ENCODE data around the gene SRRM1.

Gene SRRM1, protein sequence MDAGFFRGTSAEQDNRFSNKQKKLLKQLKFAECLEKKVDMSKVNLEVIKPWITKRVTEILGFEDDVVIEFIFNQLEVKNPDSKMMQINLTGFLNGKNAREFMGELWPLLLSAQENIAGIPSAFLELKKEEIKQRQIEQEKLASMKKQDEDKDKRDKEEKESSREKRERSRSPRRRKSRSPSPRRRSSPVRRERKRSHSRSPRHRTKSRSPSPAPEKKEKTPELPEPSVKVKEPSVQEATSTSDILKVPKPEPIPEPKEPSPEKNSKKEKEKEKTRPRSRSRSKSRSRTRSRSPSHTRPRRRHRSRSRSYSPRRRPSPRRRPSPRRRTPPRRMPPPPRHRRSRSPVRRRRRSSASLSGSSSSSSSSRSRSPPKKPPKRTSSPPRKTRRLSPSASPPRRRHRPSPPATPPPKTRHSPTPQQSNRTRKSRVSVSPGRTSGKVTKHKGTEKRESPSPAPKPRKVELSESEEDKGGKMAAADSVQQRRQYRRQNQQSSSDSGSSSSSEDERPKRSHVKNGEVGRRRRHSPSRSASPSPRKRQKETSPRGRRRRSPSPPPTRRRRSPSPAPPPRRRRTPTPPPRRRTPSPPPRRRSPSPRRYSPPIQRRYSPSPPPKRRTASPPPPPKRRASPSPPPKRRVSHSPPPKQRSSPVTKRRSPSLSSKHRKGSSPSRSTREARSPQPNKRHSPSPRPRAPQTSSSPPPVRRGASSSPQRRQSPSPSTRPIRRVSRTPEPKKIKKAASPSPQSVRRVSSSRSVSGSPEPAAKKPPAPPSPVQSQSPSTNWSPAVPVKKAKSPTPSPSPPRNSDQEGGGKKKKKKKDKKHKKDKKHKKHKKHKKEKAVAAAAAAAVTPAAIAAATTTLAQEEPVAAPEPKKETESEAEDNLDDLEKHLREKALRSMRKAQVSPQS

DNA sequence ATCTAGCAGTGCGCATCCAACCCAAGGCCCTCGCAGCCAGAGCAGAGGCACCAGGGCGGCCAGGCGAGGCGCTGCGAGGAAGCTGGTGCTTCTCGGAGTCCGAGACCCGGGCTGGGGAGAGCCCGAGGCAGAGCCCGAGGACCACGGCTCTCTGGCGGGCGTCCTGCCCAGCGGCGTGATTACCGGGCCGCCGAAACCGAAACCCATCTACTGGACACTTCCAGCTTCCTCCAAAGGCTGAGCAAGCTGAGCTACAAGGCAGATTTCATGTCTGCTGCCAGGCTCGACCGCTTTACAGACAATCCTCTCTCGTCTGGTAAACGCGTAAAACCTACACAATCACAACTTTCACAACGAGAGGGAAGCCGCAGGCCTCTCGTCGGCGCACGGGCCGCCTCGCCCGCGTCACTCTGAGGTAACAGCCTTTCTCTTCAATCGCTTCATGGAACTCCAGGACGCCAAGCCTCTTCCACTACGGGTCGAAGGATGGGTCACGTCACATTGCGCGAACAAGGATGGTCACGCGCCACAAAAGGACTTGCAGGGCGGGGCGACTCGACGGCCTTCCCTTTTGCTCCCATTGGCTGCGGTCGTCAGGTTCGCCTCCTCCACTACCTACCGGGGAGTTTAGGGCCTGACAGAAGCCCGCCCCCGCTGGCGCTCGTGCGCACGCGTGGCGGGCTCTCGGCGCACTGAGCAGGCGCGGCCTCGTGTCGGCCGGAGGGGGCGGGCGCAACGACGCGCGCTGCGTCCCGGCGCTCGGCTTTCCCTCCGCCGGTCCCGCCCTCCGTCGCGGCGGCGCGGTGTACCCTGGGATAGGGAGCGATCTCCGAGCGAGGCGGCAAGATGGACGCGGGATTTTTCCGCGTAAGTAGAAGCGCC lies at the start of gene SRRM1:
TSS of gene SRRM1 (plus strand) at position 822 of the 882 bp plus-strand sequence. CDS start at position 847, 25 bp downstream.
- peak; percentile 100 for DNase-seq

DNA sequence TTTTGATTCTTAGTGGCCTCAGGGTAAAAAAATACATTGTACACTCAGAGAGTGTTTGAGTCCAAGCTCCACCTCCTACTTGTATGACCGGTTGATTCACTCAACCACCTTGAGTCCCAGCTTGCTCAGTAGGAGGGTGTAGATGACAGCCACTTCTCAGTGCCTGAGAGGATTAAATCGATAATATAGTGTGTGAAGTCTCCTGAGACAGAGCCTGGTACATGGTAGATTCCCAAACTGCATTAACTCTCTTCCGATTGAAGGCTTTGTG lies 48.8 kb upstream of the SRRM1 start:
- no peak for DNase-seq

DNA sequence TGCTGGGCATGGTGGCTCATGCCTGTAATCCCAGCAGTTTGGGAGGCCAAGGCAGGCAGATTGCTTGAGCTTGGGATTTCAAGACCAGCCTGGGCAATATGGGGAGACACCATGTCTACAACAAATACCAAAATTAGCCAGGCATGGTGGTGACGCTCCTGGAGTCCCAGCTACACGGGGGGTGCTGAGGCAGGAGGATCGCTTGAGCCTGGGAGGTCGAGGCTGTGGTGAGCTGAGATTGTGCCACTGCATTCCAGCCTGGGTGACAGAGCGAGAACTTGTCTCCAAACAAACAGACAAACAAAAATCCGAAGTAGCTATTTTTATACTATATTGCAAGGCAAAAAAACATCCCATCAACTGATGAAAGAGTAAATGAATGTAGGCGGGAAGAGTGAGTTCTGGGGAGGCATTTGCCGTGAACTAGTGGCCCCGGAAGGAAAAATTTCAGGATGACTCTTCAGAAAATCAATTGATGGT lies 46.7 kb upstream of the SRRM1 start:
- no peak for DNase-seq

DNA sequence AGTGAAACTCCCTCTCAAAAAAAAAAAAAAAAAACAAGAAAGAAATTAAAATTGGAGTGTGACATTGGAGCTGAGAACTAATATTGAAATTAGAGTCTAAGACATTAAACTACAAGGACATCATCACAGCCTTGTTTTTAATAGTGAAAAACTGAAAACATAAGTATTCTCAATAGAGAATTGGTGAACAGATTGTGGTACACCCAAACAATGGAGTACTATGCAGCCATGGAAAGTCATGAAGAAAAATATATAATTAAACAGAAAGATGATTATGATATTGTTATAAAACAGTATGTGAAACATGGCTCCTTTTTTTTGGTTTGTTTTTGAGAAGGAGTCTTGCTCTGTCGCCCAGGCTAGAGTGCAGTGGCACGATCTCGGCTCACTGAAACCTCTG lies 43.8 kb upstream of the SRRM1 start:
- no peak for DNase-seq

DNA sequence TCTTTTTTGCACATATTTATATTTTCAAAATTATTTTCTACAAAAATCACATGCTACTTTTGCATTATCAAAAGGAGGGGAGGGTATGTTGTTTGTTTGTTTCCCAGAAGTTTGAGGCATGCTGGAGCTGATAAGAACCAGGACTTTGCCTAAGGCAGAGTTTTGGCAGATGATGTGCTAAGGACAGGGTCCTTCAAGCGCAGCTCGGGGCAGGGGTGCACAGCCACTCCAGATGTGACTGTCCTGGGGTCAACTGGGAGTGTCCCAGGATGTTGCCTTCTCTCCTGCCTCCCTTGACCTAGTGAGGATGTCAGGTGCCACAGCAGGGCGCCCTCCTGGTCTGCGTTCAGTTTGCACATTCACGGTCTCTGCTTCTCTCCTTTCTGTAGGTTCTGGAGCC lies 42.6 kb upstream of the SRRM1 start:
- no peak for DNase-seq

DNA sequence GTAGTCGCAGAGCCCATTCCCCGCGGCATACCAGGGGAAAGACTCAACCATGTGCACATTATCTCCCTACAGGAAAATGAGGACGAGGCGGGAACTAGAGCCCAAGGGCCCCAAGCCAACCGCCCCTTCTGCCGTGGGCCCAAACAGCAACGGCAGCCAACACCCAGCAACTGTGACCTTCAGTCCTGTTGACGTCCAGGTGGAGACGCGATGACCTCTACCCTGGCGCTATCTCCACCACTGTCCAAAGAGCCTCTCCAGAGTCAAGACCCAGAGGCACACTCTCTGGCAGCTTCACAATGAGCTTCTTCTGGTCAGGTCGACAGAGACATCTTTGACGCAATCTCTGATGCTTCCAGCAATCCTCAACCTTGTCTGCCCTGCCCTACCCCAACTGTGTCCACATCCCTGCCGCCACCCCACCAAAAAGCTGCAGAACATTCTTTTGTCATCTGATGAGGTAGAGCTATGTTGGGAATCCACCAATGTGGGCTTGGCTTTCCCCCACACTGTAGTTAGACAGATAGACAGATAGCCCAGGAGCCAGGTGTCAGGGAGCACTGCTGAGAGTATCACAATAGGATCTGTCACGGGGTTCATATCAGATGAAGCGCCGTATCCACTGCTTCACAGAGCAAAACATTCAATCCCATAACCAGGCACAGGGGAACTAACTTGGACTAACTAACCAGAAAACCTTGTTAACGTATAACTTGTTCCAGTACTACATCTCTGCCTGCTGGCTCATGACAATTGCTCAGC lies 37.4 kb upstream of the SRRM1 start:
- DNase-seq = no peak

DNA sequence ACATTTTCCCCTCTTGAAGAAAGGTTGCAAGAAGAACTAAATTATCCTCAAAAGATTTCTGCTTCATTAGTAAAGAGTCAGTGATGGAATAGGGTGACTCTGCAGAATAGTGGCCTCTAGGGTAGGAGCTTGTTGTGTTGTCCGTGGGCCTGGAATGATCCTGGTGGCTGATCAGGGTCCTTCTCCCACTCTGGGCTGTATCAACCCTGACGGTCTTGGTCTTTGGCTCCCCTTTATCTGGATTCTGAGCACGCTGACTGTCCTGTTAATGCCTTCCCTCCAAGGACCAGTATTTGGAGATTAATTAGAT lies 36.9 kb upstream of the SRRM1 start:
- DNase-seq = no peak

DNA sequence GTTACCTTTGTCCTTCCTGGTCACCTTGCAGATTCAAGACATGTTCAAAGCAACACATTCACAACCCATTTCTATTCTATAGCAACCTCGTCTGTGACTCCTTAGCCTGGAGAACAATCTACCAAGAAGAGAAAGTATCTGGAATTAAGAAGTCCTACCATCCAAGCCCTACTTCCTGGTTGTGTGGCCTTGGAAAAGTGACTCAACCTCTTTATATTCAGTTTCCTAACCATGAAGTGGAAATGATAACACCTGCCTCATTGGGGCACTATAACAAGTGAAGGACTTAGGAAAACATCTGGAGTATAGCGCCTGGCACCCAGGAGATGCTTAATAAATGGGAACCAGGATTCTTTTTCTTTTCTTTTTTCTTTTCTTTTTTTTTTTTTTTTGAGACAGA lies 36.5 kb upstream of the SRRM1 start:
- DNase-seq = no peak

DNA sequence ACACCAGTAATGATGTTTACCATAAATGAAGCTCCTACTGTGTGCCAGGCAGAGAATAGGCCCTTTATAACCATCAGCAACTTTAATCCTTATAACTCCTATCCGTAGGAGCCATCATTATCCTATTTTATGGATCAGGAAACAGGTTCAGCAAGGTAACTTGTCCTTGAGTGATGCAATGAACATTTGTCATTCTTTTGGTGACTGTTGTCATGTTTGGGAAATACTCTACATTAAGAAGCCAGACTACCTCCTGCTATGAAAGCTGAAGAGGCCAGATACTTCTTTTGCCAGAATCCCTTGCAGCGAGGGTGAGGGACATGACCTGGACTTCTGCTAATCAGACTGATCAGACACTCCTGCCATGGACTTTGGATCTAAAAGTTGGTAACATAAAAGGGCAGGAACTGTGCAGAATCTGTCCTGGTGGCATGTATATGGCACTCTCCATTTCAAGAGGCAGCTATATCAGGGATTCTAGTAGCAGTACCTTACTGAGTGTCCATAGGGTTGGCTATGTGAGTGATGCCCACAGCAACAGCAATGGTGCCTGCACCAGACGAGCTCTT lies 33.1 kb upstream of the SRRM1 start:
- DNase-seq = no peak

DNA sequence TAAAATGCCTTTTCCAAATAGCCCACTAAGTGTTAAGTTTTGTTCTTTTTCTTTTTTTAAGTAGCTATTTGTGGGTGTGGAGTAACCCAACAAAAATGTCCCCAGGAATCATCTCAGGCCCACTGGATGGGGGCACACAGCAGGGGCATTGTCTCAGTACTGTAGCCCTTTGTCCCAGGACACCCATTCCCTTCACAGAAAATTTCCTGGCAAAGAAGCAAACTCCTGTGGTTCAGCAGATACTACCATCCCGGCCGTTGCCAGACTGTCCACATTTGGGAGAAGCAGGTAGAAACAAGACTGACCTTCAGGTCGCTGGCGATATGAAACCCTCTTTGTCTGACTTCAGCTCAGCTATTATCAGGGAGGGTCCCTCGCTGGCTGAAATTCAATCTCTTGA lies 23.7 kb upstream of the SRRM1 start:
- no peak for DNase-seq

DNA sequence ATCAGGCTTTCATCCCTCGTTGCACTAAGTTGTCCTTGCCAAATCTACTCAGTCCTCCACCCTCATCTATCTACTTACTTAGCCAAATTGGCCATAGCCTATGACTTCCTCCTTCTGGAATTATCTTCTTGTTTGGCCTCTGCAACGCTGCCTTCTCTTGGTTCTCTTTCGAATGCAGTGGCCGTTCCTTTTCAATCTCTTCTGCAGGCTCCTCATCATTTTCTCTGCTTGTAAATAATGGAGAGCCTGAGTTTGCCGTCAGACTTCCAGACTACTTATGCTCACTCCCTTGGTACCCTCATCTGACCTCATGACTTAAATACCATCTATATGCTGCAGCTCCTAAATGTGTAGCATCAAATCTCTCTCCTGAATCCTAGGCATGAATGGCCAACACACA lies 22.4 kb upstream of the SRRM1 start:
- no peak for DNase-seq

DNA sequence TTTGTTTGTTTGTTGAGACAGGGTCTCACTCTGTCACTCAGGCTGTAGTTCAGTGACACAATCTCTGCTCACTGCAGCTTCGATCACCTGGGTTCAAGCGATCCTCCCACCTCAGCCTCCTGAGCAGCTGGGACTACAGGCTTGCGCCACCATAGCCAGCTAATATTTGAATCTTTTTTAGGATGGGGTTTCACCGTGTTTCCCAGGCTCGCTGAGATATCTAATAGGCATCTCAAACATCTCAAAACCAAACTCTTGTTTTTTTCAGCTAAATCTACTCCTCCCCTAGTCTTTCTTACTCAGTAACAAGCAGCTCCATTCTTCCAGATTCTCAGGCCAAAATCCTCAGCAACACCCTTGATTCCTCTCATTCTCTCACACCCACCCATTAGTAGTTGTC lies 22.0 kb upstream of the SRRM1 start:
- no peak for DNase-seq

DNA sequence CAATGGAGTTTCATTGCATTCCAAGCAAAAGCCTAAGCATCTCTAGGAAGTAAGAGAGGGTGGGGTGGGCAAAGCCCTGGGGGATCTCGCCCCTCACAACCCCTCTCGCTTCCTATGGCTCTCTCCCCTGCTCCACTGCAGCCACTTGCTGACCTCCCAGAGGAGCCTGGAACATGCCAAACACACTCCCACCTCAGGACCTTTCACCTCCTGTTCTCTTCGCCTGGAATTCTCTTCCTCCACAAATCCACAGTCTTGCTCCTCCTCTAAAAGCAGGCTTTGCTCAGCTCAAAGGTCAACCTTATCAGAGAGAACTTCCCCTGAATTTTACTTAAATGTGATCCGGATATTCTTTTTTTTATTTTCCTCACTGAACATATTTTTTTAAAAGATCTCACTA lies 20.9 kb upstream of the SRRM1 start:
- no peak for DNase-seq

DNA sequence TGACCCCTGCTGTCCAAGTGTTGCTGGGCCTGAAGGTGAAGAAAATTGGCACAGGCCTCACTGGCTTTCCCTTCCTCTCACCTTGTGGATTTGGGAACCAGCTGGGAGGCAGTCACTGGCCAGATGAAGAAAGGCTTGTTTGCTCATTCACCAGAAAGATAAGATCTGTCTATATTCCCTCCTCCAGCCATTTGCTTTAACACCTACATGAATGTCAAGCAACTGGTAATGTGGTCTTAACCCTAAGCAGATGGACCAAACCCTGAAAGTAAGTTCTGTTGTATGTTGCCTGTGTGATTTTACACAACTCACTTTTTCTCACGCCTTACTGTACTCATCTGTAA lies 10.3 kb upstream of the SRRM1 start:
- no peak for DNase-seq

DNA sequence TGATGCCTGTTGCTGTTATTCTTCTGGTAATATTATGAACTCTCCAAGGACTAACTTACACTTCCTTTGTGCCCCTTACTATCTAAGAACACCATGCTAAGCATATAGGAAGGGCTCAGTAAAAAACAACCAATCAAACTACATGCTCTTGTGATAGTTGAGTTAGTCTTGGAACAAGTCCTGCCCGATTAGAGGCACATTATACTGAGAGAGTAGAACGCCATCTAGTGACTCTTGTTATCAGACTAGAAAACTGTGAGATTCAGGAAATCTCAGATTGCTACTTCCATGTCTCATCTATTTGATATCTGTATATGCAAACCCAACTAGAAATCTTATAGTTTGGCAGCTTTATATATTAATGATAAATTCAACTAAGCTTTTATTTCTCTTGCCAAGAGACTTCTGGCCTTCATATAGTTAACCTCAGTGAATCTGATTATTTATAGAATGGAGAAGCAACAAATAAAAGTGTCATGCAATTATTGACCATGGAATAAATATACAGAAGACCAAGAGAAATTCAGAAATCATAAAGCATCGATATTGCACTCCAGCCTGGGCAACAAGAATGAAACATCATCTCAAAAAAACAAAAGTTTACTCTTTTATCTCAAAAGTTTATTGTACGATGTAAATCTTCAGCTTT lies 7.8 kb upstream of the SRRM1 start:
- DNase-seq = peak; percentile 38

DNA sequence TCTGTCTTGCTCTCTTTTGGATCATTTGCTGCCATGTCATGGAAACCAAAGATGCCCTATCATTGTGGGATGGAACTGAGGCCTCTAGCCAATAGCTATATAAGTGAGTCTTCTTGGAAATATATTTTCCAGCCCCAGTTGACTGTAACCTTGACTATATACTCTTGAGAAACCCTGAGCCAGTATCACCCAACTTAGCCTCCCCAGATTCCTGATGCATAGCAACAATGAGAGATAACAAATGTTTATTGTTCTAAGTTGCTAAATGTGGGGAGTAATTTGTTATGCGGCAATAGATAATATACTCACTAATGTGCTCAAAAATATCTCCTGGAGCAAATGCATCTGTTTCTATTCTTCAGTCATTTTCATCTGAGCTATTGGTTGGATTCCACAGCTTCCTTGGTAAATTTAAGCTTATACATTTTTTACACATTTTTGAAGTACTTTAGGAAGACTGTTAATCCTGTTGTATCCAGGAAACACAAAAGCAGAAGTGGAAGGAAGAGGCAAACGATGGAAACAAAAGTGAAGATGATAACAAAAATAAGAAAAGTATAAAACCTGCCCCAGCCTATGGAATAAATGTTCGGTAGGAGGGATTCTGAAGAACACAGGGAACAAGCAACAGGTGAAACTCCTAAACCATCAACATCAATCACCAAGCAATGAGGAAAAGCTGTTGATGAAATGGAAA lies 6.3 kb upstream of the SRRM1 start:
- no peak for DNase-seq

DNA sequence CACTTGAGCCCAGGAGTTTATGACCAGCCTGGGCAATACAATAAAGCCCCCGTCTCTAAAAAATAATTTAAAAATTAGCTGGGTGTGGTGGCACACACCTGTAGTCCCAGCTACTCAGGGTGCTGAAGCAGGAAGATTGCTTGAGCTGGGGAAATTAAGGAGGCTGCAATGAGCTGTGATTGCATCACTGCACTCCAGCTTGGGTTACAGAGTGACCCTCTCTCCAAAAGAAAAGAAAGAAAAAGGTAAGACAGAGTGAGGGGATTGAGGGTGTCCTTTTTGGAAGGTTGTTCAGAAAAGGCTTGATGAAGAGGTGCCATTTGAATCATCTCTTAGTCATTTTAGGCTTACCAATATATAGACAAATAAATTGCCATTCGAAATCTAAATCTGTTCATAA lies 4.0 kb upstream of the SRRM1 start:
- no peak for DNase-seq

DNA sequence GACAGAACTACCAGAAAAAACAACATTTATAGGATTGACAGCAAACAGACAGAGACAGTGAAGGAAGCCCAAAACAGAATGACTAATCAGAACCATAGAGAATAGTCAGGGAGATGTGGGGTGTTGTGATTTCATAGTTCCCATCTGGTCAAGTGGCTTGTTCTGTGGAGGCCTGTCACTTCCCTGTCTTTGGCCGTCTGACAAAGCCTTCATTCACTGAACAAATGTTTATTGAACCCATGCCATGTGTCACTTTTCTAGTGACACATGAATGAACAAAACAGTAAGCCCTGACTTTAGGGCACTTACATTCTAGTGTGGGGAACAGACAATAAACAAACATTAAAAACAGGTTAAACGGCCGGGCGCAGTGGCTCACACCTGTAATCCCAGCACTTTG lies 3.2 kb upstream of the SRRM1 start:
- DNase-seq = no peak

DNA sequence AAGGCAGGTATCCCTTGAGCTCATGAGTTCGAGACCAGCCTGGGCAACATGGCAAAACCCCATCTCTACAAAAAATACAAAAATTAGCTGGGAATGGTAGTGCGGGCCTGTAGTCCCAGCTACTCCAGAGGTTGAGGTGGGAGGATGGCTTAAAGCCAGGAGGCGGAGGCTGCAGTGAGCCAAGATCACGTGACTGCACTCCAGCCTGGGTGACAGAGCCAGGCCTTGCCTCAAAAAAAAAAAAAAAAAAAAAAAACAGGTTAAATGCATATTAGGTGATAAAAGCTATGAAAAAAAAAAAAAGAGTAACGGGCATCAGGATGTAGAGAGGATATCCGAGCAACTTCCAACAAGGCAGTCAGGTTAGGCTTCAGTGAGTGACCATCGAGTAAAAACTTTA lies 2.8 kb upstream of the SRRM1 start:
- peak; percentile 21 for DNase-seq

DNA sequence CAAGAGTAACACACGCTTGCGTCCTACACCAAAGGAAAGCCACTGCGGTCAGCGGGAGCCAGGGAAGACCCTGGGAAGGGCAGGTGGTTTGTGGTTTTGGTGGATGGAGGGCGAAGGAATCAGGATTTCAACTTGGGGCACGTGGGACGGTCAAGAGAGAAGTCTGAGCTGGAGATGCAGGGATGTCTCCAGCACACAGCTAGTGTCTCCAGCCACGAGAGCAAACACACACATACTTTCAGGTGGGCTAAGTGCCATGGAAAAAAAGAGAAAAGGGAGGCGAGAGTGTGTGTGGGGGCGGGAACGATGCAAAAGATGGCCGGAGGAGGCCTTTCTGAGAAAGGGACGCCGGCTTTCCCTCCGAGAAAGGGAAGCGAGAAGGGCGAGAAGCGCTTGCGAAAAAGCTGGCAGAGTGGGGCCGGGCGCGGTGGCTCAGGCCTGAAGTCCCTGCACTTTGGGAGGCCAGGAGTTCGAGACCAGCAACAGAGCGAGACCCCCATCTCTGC lies 1.4 kb upstream of the SRRM1 start:
- DNase-seq = no peak

All from NCI-H1092 (cell line).